Testis (tissue), 3 donors: Measurements from ENCODE around the gene WNK4. TPM values are rescaled to one million over a fixed set of nuclear protein-coding genes. Genes with fewer than 3 reads are reported as not detected.

ENCODE experiments used
- DNase-seq: peaks from one replicate; pipeline ENCODE4 v3.0.0-alpha.2; 2019
- H3K27ac ChIP-seq, 2 donors: fragments of 200-600 bp; sonication (generic); one replicate each; pipeline ENCODE4 v1.5.1; 2019
- H3K27me3 ChIP-seq: fragments of 200-600 bp; sonication (generic); one replicate; pipeline ENCODE4 v1.5.1; 2019
- H3K36me3 ChIP-seq: fragments of 200-600 bp; sonication (generic); one replicate; pipeline ENCODE4 v1.5.1; 2017; ENCODE audit warnings: low read depth; ENCODE audit errors: missing control alignments
- H3K4me1 ChIP-seq: fragments of 200-600 bp; sonication (generic); one replicate; pipeline ENCODE4 v1.5.1; 2019
- H3K4me3 ChIP-seq, 2 donors: fragments of 200-600 bp; sonication (generic); one replicate each; pipeline ENCODE4 v1.5.1; 2017 to 2019
- H3K9me3 ChIP-seq: fragments of 200-600 bp; sonication (generic); one replicate; pipeline ENCODE4 v1.5.1; 2017
- CTCF ChIP-seq, 3 experiments: fragments of 450-650 bp in 2 of 3; fragments of 200-600 bp in 1 of 3; sonication (generic) in 1 of 3; IDR thresholded peaks; one replicate each; pipeline ENCODE4 v1.5.1; 2016 to 2019; ENCODE audit warnings: antibody characterized with exemption in 3 of 3, mild to moderate bottlenecking in 2 of 3, moderate library complexity in 1 of 3
- POLR2A ChIP-seq: fragments of 450-650 bp; IDR thresholded peaks from one replicate; pipeline ENCODE4 v1.6.1; 2017; ENCODE audit warnings: antibody characterized with exemption, mild to moderate bottlenecking, moderate library complexity
- WGBS, 2 donors: methylation state at CpG; one replicate each; pipeline ENCODE4 v1.1.5; 2018; 5-methylcytosine and 5-hydroxymethylcytosine counted together
- intact Hi-C: fragments of 100-400 bp; cut with DNase I; formaldehyde crosslinking; loops from one replicate; pipeline ENCODE4 v1.15.1; 2023; ENCODE audit warnings: low total_unique reads
- polyA plus RNA-seq: library from polyadenylated mRNA; stranded (reverse); fragments of 350-450 nt; fragmentation: Illumina TruSeq; extraction: RNeasy Lipid Tissue Mini Kit (QIAGEN cat#74804); gene quantifications from one replicate; pipeline ENCODE4 v1.2.3, GENCODE V29; 2014; ENCODE audit warnings: low read depth, low replicate concordance; ENCODE audit not compliant: insufficient read depth
- total RNA-seq, 2 donors: library from RNA; depleted of rRNA; stranded (reverse); fragments of >200 nt; gene quantifications; one replicate each; pipeline ENCODE4 v1.2.3, GENCODE V29; 2016

WNK4 gene
- total and polyA plus RNA-seq, 3 donors from 2014 or later: 1.4 to 2.8 (median 2.3) TPM

- intact Hi-C loops: no loop called here
- DNase-seq: no peak
- Histone ChIP-seq H3K36me3 (no peaks in the 10 kb centered on the region), H3K9me3 (no peaks in the 10 kb centered on the region), H3K4me3 (peak overlapping the region; percentile 32 to 43), H3K27ac (no peak overlapping the region), H3K4me1 (no peaks in the 10 kb centered on the region), H3K27me3 (no peaks in the 10 kb centered on the region)
- WGBS, 2 donors: 22% methylated on average over 25 to 39 of the region's 39 CpGs
- TF ChIP-seq CTCF (IDR thresholded peaks at IDR 0.05) (no peak), POLR2A (no peak)
Measured at GRCh38 chr17:42780851-42781638, 635 bp downstream of the WNK4 start.

- H3K27ac ChIP-seq: no peak overlapping the region
- no peaks in the 10 kb centered on the region for H3K4me1 ChIP-seq
- DNase-seq: no peak
- 53 to 57% methylated on average over 4 to 10 of the region's 10 CpGs for WGBS, 2 donors
- H3K9me3 ChIP-seq: no peaks in the 10 kb centered on the region
- no peaks in the 10 kb centered on the region for H3K36me3 ChIP-seq
- H3K27me3 ChIP-seq: no peaks in the 10 kb centered on the region
- intact Hi-C loops: no loop called here
- TF ChIP-seq POLR2A: no peak
- TF ChIP-seq CTCF (IDR thresholded peaks at IDR 0.05): no peak
- no peak overlapping the region for H3K4me3 ChIP-seq
Measured at GRCh38 chr17:42781639-42782165, 1.3 kb downstream of the WNK4 start.

- Histone ChIP-seq H3K4me1 (no peaks in the 10 kb centered on the region), H3K27ac (no peak overlapping the region), H3K9me3 (no peaks in the 10 kb centered on the region), H3K36me3 (no peaks in the 10 kb centered on the region), H3K27me3 (no peaks in the 10 kb centered on the region), H3K4me3 (no peak overlapping the region)
- no peak for DNase-seq
- intact Hi-C loops: no loop called here
- WGBS, 2 donors: 58 to 60% methylated on average over 21 to 29 of the region's 29 CpGs
- TF ChIP-seq CTCF (IDR thresholded peaks at IDR 0.05): no peak
- TF ChIP-seq POLR2A: no peak
Measured at GRCh38 chr17:42782166-42783061, 2.0 kb downstream of the WNK4 start.

GRCh38 chr17:42783062-42783790 lies 2.8 kb downstream of the WNK4 start:
- H3K4me3 ChIP-seq: no peak overlapping the region
- 34 to 49% methylated on average over 9 of the region's 9 CpGs for WGBS, 2 donors
- no peaks in the 10 kb centered on the region for H3K4me1 ChIP-seq
- TF ChIP-seq CTCF (IDR thresholded peaks at IDR 0.05) (no peak), POLR2A (no peak)
- no peaks in the 10 kb centered on the region for H3K27me3 ChIP-seq
- DNase-seq: no peak
- H3K27ac ChIP-seq: no peak overlapping the region
- intact Hi-C loops: no loop called here
- no peaks in the 10 kb centered on the region for H3K9me3 ChIP-seq
- no peaks in the 10 kb centered on the region for H3K36me3 ChIP-seq
